HG03439 (cell line): ENCODE measurements around the gene ASB6.
"Not testable (repeated sequence)": the region's sequence is repeated elsewhere in the genome, so short reads cannot be mapped to it uniquely, and the experiment has no call there.

Experiments
- ATAC-seq: cut with Tn5 transposase; IDR thresholded peaks from one replicate; pipeline ENCODE4 v1.9.1; 2021; ENCODE audit warnings: mild to moderate bottlenecking, moderate library complexity; ENCODE audit not compliant: unreplicated experiment

Gene ASB6

GRCh38 chr9:129609486-129610212 lies 32.3 kb downstream of the ASB6 start:
- no peak for ATAC-seq

GRCh38 chr9:129608561-129609481 lies 33.1 kb downstream of the ASB6 start:
- ATAC-seq: no peak

DNA sequence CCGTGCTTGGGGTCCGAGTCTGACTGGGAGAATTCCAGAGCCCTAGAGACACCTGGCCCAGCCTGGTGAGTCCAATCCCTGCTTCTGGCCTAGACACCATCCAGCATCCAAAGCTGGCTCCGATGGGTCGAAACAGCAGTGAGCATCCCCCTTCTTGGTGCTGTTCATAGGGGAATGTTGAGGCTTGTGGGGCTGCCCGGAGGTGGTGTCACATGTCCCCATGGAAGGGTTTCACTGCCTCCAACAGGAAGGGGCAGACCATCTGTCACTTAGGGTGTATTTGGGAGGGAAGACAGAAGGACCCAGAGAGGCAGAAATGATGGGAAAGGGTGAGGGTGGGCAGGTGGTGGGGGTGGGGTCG lies 34.9 kb downstream of the ASB6 start:
- no peak for ATAC-seq

GRCh38 chr9:129606161-129607026 lies 35.6 kb downstream of the ASB6 start:
- ATAC-seq: no peak

DNA sequence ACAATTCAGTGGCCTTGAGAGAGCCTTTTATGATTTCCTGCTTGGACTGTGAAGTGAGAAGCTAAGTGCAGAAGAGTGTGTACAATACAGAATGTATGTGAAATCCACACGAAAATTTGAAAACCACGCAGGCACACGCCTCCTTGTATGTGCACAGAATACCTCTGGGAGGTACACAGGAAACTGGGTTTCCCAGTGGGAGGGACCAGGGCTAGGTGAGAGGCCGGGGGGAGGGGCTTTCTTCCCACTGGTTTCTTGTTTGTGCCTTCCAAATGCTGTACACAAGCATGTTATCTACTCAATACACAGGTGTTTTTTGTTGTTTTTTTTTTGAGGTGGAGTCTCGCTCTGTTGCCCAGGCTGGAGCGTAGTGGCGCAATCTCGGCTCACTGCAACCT lies 37.2 kb downstream of the ASB6 start:
- no peak for ATAC-seq

DNA sequence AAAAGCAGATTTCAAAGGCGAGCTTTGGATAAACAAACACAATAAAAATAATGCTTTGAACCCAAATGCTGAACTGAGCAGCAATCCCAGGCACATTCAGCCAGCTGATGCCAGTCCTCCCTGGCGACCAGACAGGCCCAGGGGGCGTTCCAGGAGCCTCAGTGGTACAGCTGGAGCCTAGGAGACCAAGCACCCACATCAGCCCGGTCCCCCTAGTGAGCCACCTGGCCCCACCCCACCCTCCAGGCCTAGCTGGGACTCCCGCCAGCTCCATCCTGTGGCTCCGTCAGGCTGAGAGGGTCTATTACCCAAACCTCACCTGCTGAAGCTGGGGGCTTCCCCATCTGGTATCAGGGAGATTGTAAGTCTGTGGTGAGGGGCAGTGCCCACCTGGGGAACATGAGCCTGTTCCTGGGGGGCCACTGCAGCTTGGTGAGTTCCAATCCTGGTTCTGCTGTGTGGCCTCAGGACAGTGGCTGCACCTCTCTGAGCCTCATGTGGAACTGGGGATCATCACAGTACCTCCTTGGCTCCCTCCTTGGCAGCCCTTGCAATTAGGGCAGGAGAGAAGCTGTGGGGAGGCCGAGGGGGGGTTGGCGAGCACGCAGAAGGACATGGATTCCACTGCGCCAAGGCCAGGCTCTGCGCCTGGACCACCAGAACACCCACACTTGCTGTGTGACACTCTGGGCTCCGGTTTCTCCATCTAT lies 37.7 kb downstream of the ASB6 start:
- no peak for ATAC-seq

DNA sequence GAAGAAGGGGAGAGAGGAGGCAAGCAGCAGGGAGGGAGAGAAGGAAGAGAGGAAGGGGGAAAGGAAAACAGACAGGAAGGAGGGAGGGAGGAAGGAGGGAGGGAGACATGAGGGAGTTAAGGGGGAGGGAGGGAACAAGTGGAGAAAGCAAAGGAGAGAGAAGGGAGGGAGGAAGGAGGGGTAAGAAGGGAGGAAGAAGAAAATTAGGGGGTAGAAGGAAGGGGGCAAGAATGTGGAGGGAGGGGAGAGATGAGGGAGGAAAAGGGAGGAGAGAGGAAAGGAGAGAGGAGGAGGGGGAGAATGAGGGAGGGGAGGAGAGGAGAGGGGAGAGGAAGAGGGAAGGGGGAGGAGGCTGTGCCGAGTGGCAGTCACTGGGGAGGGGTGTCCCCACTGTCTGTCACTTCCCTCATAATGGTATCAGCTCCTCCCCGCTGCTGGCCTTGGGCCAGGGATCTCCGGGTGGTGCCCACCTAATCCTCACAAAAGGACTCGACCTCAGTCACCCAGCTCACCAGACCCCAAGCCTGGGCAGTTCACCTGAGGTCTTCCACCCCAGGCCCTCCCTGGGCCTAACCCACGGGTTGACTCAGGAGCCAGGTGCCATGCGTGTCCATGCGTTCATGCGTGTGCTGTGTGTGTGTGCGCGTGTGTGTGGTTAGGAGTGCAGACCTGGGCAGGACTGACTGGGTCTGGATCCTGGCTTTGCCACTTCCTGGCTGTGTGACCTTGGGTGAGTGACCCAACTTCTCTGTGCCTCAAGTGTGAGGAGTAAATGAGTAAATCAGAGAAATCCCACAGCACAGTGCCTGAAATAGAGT lies 39.1 kb downstream of the ASB6 start:
- ATAC-seq: no peak

DNA sequence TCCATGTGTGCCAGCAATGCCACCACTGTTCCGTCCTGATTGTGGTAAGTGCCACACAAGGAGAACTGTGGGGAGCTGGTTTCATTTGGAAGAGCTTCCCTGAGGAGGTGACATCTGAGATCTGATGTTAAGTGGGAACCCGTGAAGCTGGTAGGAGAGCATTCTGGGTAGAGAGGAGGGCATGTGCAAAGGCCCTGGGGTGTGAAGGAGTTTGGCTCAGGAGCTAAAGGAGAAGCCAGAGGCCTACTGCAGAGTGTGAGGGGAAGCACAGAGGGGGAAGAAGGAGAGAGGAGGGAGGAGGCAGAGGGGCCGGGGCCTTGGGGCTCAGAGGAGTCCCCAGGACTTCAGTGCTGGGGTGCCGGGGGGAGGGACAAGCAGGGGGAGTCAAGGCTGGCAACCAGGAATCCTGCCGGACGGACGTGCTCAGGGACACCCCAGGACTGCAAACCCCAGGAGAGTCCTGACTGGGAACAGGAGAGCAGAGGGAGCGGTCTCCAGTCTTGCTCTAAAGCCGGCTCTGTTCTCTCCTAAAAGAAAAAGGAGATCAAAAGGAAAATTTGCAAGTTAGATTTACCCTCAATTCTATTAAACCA lies 40.8 kb downstream of the ASB6 start:
- ATAC-seq: no peak

DNA sequence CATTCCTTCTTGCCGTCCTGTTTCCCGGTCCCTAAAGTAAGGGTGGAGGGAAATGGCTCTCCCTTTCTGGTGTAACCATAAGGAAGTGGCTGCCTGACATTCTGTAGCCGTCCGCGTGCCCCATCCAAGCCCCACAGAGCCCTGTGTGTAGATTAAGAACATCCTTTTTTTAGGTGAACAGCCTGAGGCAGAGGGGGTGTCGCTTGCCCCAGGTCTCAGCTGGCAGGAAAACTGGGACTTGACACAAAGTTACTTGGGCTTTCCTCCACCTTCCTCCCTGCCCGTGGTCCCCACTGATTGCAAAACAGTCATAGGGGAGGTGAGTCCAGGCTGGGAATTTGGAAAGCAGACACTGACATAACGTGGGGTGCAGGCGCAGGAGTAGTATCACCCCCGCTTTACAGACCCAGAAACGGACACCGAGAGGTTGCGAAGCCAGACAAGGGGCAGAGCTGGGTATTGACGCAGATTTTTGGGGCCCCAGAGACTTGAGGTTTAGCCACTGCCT lies 43.8 kb downstream of the ASB6 start:
- ATAC-seq: no peak

- no peak for ATAC-seq
Measured at GRCh38 chr9:129597355-129598088, 44.4 kb downstream of the ASB6 start.

- no peak for ATAC-seq
Measured at GRCh38 chr9:129596541-129597331, 45.2 kb downstream of the ASB6 start.

DNA sequence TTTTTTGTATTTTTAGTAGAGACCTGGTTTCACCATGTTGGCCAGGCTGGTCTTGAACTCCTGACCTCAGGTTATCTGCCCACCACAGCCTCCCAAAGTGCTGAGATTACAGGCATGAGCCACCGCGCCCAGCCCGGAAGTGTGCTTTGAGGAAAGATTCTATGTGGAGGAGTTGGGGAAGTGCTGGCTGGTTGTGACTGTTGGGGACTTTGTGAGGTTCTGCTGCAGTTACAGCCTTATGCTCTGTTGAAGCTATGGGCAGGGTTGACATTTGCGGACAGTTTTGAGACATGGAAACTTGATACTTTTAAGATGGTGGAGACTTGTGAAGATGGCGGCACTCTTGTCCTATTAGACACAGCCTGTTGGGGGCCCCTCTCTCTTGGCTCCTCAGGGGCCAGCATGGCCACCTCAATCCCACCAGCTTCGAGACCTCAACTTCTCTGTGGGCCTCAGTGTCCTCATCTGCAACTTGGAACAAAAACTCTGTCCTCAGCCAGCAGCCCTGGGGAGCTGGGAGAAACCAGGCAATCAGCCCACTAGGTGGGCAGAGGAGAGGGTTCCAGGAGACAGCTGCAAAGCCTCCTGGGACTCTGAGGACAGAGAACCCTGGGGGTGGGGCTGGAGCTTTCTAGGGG lies 45.9 kb downstream of the ASB6 start:
- ATAC-seq: no peak

- no peak for ATAC-seq
Measured at GRCh38 chr9:129595311-129595741, 46.6 kb downstream of the ASB6 start.

- ATAC-seq: no peak
Measured at GRCh38 chr9:129594632-129595031, 47.3 kb downstream of the ASB6 start.

GRCh38 chr9:129592790-129593189 lies 49.2 kb downstream of the ASB6 start:
- not testable (repeated sequence) for ATAC-seq

DNA sequence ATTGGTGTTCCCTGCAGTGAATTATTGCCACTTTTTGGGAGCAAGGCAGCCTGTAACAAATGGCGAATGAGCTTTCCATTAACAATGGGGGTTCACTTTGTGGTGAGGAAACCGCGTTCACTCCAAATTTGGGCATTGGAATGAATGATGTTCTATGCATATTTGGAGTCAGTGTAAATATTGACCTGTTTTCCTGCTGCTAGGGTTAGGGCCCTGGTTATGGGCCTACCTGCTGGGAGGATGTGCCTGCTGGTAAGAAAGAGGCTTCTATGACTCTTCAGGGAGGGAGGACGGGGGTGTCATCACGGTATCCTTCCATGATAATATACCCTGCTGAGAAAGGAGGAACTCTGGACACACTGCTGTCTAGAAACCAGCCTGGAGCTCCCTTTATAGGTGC lies 50.0 kb downstream of the ASB6 start:
- no peak for ATAC-seq

- no peak for ATAC-seq
Measured at GRCh38 chr9:129590466-129590865, 51.5 kb downstream of the ASB6 start.
